ENCODE measurements around the gene PLEKHG3. TPM values are rescaled to one million over a fixed set of nuclear protein-coding genes. Genes with fewer than 3 reads are reported as not detected.

PLEKHG3 gene
- total RNA-seq, 4 donors from 2014 or later = 58.1 to 273 (median 94.7) TPM

- DNase-seq = no peak
- 73 to 84% methylated on average over 5 of the region's 5 CpGs for WGBS, 2 donors (ENCODE audit: low coverage in 1 of 2)
- H3K36me3 ChIP-seq = no peaks in the 10 kb centered on the region
- TF ChIP-seq EP300 (IDR thresholded peaks at IDR 0.05; ENCODE audit: low read depth) (no peak), POLR2AphosphoS5 (IDR thresholded peaks at IDR 0.05) (no peak), CTCF (IDR thresholded peaks at IDR 0.05) (no peak), POLR2A (IDR thresholded peaks at IDR 0.05) (no peak)
- no peak overlapping the region for H3K27ac ChIP-seq
- no peaks in the 10 kb centered on the region for H3K27me3 ChIP-seq
- intact Hi-C loops (cut with DNase I; ENCODE audit: low total_unique reads) (no loop called here), in situ Hi-C loops (cut with MboI; ENCODE audit: low pct_ligation_motif_present in 1 of 4, low pct_unique_long_range_greater_than_20kb in 1 of 4, low sequenced_read_pairs in 3 of 4) (loop anchor here in 1 of 4 donors (25.0 kb wide), 1 partner anchor 228 kb away; the partner anchor contains the start of gene SPTB)
- peaks cover 0 to 6% (median 2%) of the 10 kb centered on the region in 4 donors for H3K4me1 ChIP-seq
- H3K4me3 ChIP-seq = no peak overlapping the region
- no peaks in the 10 kb centered on the region for H3K9me3 ChIP-seq
These were observed 44.9 kb upstream of the PLEKHG3 start for GRCh38 chr14:64659366-64659765.

GRCh38 chr14:64663174-64663573 is 41.0 kb upstream of the PLEKHG3 start:
- no peaks in the 10 kb centered on the region for H3K36me3 ChIP-seq
- in situ Hi-C loops (cut with MboI; ENCODE audit: low pct_ligation_motif_present in 1 of 4, low pct_unique_long_range_greater_than_20kb in 1 of 4, low sequenced_read_pairs in 3 of 4) (loop anchor here in 1 of 4 donors (25.0 kb wide), 1 partner anchor 224 kb away; the partner anchor contains the start of gene SPTB), intact Hi-C loops (cut with DNase I; ENCODE audit: low total_unique reads) (no loop called here)
- peaks cover 0 to 4% (median 0%) of the 10 kb centered on the region in 4 donors for H3K4me1 ChIP-seq
- H3K9me3 ChIP-seq = no peaks in the 10 kb centered on the region
- H3K27ac ChIP-seq = no peak overlapping the region
- DNase-seq = no peak
- TF ChIP-seq POLR2A (IDR thresholded peaks at IDR 0.05) = no peak
- no peak for TF ChIP-seq CTCF (IDR thresholded peaks at IDR 0.05)
- TF ChIP-seq POLR2AphosphoS5 (IDR thresholded peaks at IDR 0.05) = no peak
- no peak for TF ChIP-seq EP300 (IDR thresholded peaks at IDR 0.05; ENCODE audit: low read depth)
- H3K27me3 ChIP-seq = no peaks in the 10 kb centered on the region
- no peak overlapping the region for H3K4me3 ChIP-seq
- 52 to 54% methylated on average over 3 to 6 of the region's 6 CpGs for WGBS, 2 donors (ENCODE audit: low coverage in 1 of 2)

GRCh38 chr14:64671591-64671990 is 32.6 kb upstream of the PLEKHG3 start:
- Histone ChIP-seq H3K27me3 (no peaks in the 10 kb centered on the region), H3K4me1 (peaks cover 3 to 36% (median 20%) of the 10 kb centered on the region in 4 donors), H3K9me3 (no peaks in the 10 kb centered on the region), H3K4me3 (no peak overlapping the region), H3K36me3 (no peaks in the 10 kb centered on the region), H3K27ac (peak overlapping the region in 1 of 4 donors; percentile 25)
- intact Hi-C loops (cut with DNase I; ENCODE audit: low total_unique reads) = loop anchor here (5.0 kb wide), 1 partner anchor 96 kb away; no protein-coding TSS in a partner anchor
- WGBS, 2 donors (ENCODE audit: low coverage in 1 of 2) = 7 to 17% methylated on average over 3 of the region's 3 CpGs
- TF ChIP-seq POLR2A (IDR thresholded peaks at IDR 0.05) = no peak
- TF ChIP-seq EP300 (IDR thresholded peaks at IDR 0.05; ENCODE audit: low read depth) = no peak
- TF ChIP-seq POLR2AphosphoS5 (IDR thresholded peaks at IDR 0.05) = no peak
- TF ChIP-seq CTCF (IDR thresholded peaks at IDR 0.05) = peak; percentile 61 to 82 (median 68)
- in situ Hi-C loops (cut with MboI; ENCODE audit: low pct_ligation_motif_present in 1 of 4, low pct_unique_long_range_greater_than_20kb in 1 of 4, low sequenced_read_pairs in 3 of 4) = loop anchor here in 3 of 4 donors (5.0 to 25.0 kb wide), 3 partner anchors 91 to 216 kb away; partner anchors contain the start of gene SPTB (in 1 of the 3)
- no peak for DNase-seq

- WGBS, 2 donors (ENCODE audit: low coverage in 1 of 2) = 83 to 84% methylated on average over 8 of the region's 8 CpGs
- Histone ChIP-seq H3K27ac (no peak overlapping the region), H3K9me3 (no peaks in the 10 kb centered on the region), H3K36me3 (no peaks in the 10 kb centered on the region), H3K27me3 (no peaks in the 10 kb centered on the region), H3K4me1 (peaks cover 3 to 38% (median 20%) of the 10 kb centered on the region in 4 donors), H3K4me3 (no peak overlapping the region)
- DNase-seq = no peak
- intact Hi-C loops (cut with DNase I; ENCODE audit: low total_unique reads) (loop anchor here (5.0 kb wide), 1 partner anchor 94 kb away; no protein-coding TSS in a partner anchor), in situ Hi-C loops (cut with MboI; ENCODE audit: low pct_ligation_motif_present in 1 of 4, low pct_unique_long_range_greater_than_20kb in 1 of 4, low sequenced_read_pairs in 3 of 4) (loop anchor here in 3 of 4 donors (5.0 to 25.0 kb wide), 3 partner anchors 89 to 214 kb away; partner anchors contain the start of gene SPTB (in 1 of the 3))
- TF ChIP-seq POLR2AphosphoS5 (IDR thresholded peaks at IDR 0.05) (no peak), CTCF (IDR thresholded peaks at IDR 0.05) (no peak), POLR2A (IDR thresholded peaks at IDR 0.05) (no peak), EP300 (IDR thresholded peaks at IDR 0.05; ENCODE audit: low read depth) (no peak)
These were observed 30.9 kb upstream of the PLEKHG3 start for GRCh38 chr14:64673316-64673715.
